ENCODE data around the gene ERAS. TPM values are rescaled to one million over a fixed set of nuclear protein-coding genes. Genes with fewer than 3 reads are reported as not detected.

Gene ERAS
- total RNA-seq, 2 experiments from 2014 or later: 0.60 TPM; not detected in 1

- Histone ChIP-seq H2AFZ (ENCODE audit: low read length) (no peak overlapping the region), H4K20me1 (ENCODE audit: insufficient read depth, low read length) (no peaks in the 10 kb centered on the region), H3K4me3 (ENCODE audit: low read depth, low read length, poor library complexity, severe bottlenecking) (no peak overlapping the region), H3K9me2 (ENCODE audit: insufficient read depth, low read length) (no peaks in the 10 kb centered on the region), H3K9me3 (ENCODE audit: low read length) (no peaks in the 10 kb centered on the region), H3K4me2 (ENCODE audit: low read length) (no peak overlapping the region), H3K4me1 (ENCODE audit: insufficient read depth, low read length, poor library complexity, severe bottlenecking) (no peaks in the 10 kb centered on the region), H3K27ac (ENCODE audit: low read depth, low read length, poor library complexity, severe bottlenecking) (no peak overlapping the region), H3K79me2 (ENCODE audit: insufficient read depth, low read depth, low read length) (no peaks in the 10 kb centered on the region), H3K36me3 (ENCODE audit: insufficient read depth, low read length) (no peaks in the 10 kb centered on the region)
- no peak for DNase-seq (ENCODE audit: low spot score)
- TF ChIP-seq CTCF (conservative IDR thresholded peaks at IDR 0.05; ENCODE audit: low read length) (no peak), EZH2phosphoT487 (IDR thresholded peaks at IDR 0.05; ENCODE audit: borderline replicate concordance, low read depth, low read length) (no peak)
- BruUV-seq (replicated peaks): no TSS peak
- intact Hi-C loops (cut with micrococcal nuclease; ENCODE audit: unreplicated experiment): no loop called here
- POLR2A ChIA-PET: no interaction called here
- CTCF ChIA-PET (ENCODE audit: unreplicated experiment): no interaction called here
Observed at GRCh38 chrX:48790477-48790876, 35.8 kb upstream of the ERAS start.

GRCh38 chrX:48791063-48791820, 35.1 kb upstream of the ERAS start:
- Histone ChIP-seq H3K4me3 (ENCODE audit: low read depth, low read length, poor library complexity, severe bottlenecking) (no peak overlapping the region), H2AFZ (ENCODE audit: low read length) (no peak overlapping the region), H3K36me3 (ENCODE audit: insufficient read depth, low read length) (no peaks in the 10 kb centered on the region), H4K20me1 (ENCODE audit: insufficient read depth, low read length) (no peaks in the 10 kb centered on the region), H3K9me3 (ENCODE audit: low read length) (no peaks in the 10 kb centered on the region), H3K79me2 (ENCODE audit: insufficient read depth, low read depth, low read length) (no peaks in the 10 kb centered on the region), H3K9me2 (ENCODE audit: insufficient read depth, low read length) (no peaks in the 10 kb centered on the region), H3K4me1 (ENCODE audit: insufficient read depth, low read length, poor library complexity, severe bottlenecking) (no peaks in the 10 kb centered on the region), H3K4me2 (ENCODE audit: low read length) (no peak overlapping the region), H3K27ac (ENCODE audit: low read depth, low read length, poor library complexity, severe bottlenecking) (no peak overlapping the region)
- POLR2A ChIA-PET: no interaction called here
- BruUV-seq (replicated peaks): no TSS peak
- DNase-seq (ENCODE audit: low spot score): no peak
- CTCF ChIA-PET (ENCODE audit: unreplicated experiment): interaction anchor here (1.0 kb wide), 1 partner anchor 10 kb away, joined by 3 read pairs; the partner anchor contains the start of gene HDAC6
- intact Hi-C loops (cut with micrococcal nuclease; ENCODE audit: unreplicated experiment): no loop called here
- TF ChIP-seq EZH2phosphoT487 (IDR thresholded peaks at IDR 0.05; ENCODE audit: borderline replicate concordance, low read depth, low read length) (no peak), CTCF (conservative IDR thresholded peaks at IDR 0.05; ENCODE audit: low read length) (no peak)

- Histone ChIP-seq H3K27ac (ENCODE audit: low read depth, low read length, poor library complexity, severe bottlenecking) (no peak overlapping the region), H3K4me1 (ENCODE audit: insufficient read depth, low read length, poor library complexity, severe bottlenecking) (no peaks in the 10 kb centered on the region), H3K36me3 (ENCODE audit: insufficient read depth, low read length) (no peaks in the 10 kb centered on the region), H3K9me3 (ENCODE audit: low read length) (no peaks in the 10 kb centered on the region), H2AFZ (ENCODE audit: low read length) (no peak overlapping the region), H4K20me1 (ENCODE audit: insufficient read depth, low read length) (no peaks in the 10 kb centered on the region), H3K4me2 (ENCODE audit: low read length) (no peak overlapping the region), H3K4me3 (ENCODE audit: low read depth, low read length, poor library complexity, severe bottlenecking) (no peak overlapping the region), H3K9me2 (ENCODE audit: insufficient read depth, low read length) (no peaks in the 10 kb centered on the region), H3K79me2 (ENCODE audit: insufficient read depth, low read depth, low read length) (no peaks in the 10 kb centered on the region)
- no TSS peak for BruUV-seq (replicated peaks)
- intact Hi-C loops (cut with micrococcal nuclease; ENCODE audit: unreplicated experiment): no loop called here
- CTCF ChIA-PET (ENCODE audit: unreplicated experiment): interaction anchor here (1.0 kb wide), 1 partner anchor 9 kb away, joined by 3 read pairs; the partner anchor contains the start of gene HDAC6
- POLR2A ChIA-PET: no interaction called here
- no peak for TF ChIP-seq EZH2phosphoT487 (IDR thresholded peaks at IDR 0.05; ENCODE audit: borderline replicate concordance, low read depth, low read length)
- no peak for TF ChIP-seq CTCF (conservative IDR thresholded peaks at IDR 0.05; ENCODE audit: low read length)
- no peak for DNase-seq (ENCODE audit: low spot score)
Observed at GRCh38 chrX:48792219-48792618, 34.1 kb upstream of the ERAS start.
